IPS-NIHi7 (cell line): Measurements from ENCODE around the gene FILIP1L.

Source experiments
- DNase-seq: peaks from one replicate; pipeline ENCODE4 v3.0.0; 2012; ENCODE audit warnings: mixed read lengths; ENCODE audit errors: extremely low spot score

Gene FILIP1L

GRCh38 chr3:99803297-99803696 is 311.0 kb downstream of the FILIP1L start:
- no peak for DNase-seq

- no peak for DNase-seq
Measured at GRCh38 chr3:99799422-99799821, 314.9 kb downstream of the FILIP1L start.

- no peak for DNase-seq
Measured at GRCh38 chr3:99795573-99795972, 318.7 kb downstream of the FILIP1L start.

GRCh38 chr3:99794485-99794884 is 319.8 kb downstream of the FILIP1L start:
- DNase-seq = no peak

- DNase-seq = peak; percentile 46
Measured at GRCh38 chr3:99789011-99789721, 325.1 kb downstream of the FILIP1L start.
